Measurements from ENCODE around the gene NLRP5. TPM values are rescaled to one million over a fixed set of nuclear protein-coding genes. Genes with fewer than 3 reads are reported as not detected.

Gene NLRP5
- total and polyA plus RNA-seq, 2 donors from 2014 or later, result not detected

GRCh38 chr19:56069642-56070041 lies 83.1 kb downstream of the NLRP5 start:
- H3K9ac ChIP-seq (ENCODE audit: low read length in 3 of 3), result no peak overlapping the region
- H3K9me3 ChIP-seq (ENCODE audit: control insufficient read depth in 2 of 3, insufficient read depth in 1 of 3, low read length in 3 of 3), result no peaks in the 10 kb centered on the region
- TF ChIP-seq CTCF (IDR thresholded peaks at IDR 0.05; ENCODE audit: borderline replicate concordance, extremely low read depth, insufficient read depth), result no peak
- DNase-seq (no peak), FAIRE-seq (no peak)
- no peak overlapping the region for H3K4me3 ChIP-seq (ENCODE audit: low read length in 3 of 3)
- H3K27me3 ChIP-seq (ENCODE audit: control insufficient read depth, insufficient read depth, low read length), result no peaks in the 10 kb centered on the region
- intact Hi-C loops (cut with DNase I), result loop anchor here (10.0 kb wide), 1 partner anchor 105 kb away; the partner anchor contains the start of gene GALP
- H3K27ac ChIP-seq (ENCODE audit: low read depth in 2 of 2, low read length in 2 of 2), result no peak overlapping the region
- no peaks in the 10 kb centered on the region for H3K36me3 ChIP-seq (ENCODE audit: control insufficient read depth in 2 of 3, insufficient read depth in 3 of 3, low read length in 3 of 3)
- H3K4me1 ChIP-seq (ENCODE audit: control insufficient read depth in 2 of 3, insufficient read depth in 2 of 3, low read depth in 1 of 3, low read length in 3 of 3), result peaks cover 0 to 6% (median 0%) of the 10 kb centered on the region in 3 donors

GRCh38 chr19:56071151-56071550 lies 84.6 kb downstream of the NLRP5 start:
- no peaks in the 10 kb centered on the region for H3K36me3 ChIP-seq (ENCODE audit: control insufficient read depth in 2 of 3, insufficient read depth in 3 of 3, low read length in 3 of 3)
- DNase-seq (no peak), FAIRE-seq (no peak)
- no peaks in the 10 kb centered on the region for H3K27me3 ChIP-seq (ENCODE audit: control insufficient read depth, insufficient read depth, low read length)
- no peak overlapping the region for H3K9ac ChIP-seq (ENCODE audit: low read length in 3 of 3)
- no peak overlapping the region for H3K4me3 ChIP-seq (ENCODE audit: low read length in 3 of 3)
- H3K9me3 ChIP-seq (ENCODE audit: control insufficient read depth in 2 of 3, insufficient read depth in 1 of 3, low read length in 3 of 3), result no peaks in the 10 kb centered on the region
- intact Hi-C loops (cut with DNase I), result loop anchor here (10.0 kb wide), 1 partner anchor 104 kb away; the partner anchor contains the start of gene GALP
- H3K4me1 ChIP-seq (ENCODE audit: control insufficient read depth in 2 of 3, insufficient read depth in 2 of 3, low read depth in 1 of 3, low read length in 3 of 3), result peaks cover 0 to 5% (median 0%) of the 10 kb centered on the region in 3 donors
- TF ChIP-seq CTCF (IDR thresholded peaks at IDR 0.05; ENCODE audit: borderline replicate concordance, extremely low read depth, insufficient read depth), result peak; percentile 2
- no peak overlapping the region for H3K27ac ChIP-seq (ENCODE audit: low read depth in 2 of 2, low read length in 2 of 2)

GRCh38 chr19:56076498-56076897 lies 89.9 kb downstream of the NLRP5 start:
- Histone ChIP-seq H3K4me3 (ENCODE audit: low read length in 3 of 3) (no peak overlapping the region), H3K27ac (ENCODE audit: low read depth in 2 of 2, low read length in 2 of 2) (no peak overlapping the region), H3K9ac (ENCODE audit: low read length in 3 of 3) (no peak overlapping the region), H3K36me3 (ENCODE audit: control insufficient read depth in 2 of 3, insufficient read depth in 3 of 3, low read length in 3 of 3) (no peaks in the 10 kb centered on the region), H3K9me3 (ENCODE audit: control insufficient read depth in 2 of 3, insufficient read depth in 1 of 3, low read length in 3 of 3) (no peaks in the 10 kb centered on the region), H3K4me1 (ENCODE audit: control insufficient read depth in 2 of 3, insufficient read depth in 2 of 3, low read depth in 1 of 3, low read length in 3 of 3) (peaks cover 0 to 8% (median 0%) of the 10 kb centered on the region in 3 donors), H3K27me3 (ENCODE audit: control insufficient read depth, insufficient read depth, low read length) (no peaks in the 10 kb centered on the region)
- intact Hi-C loops (cut with DNase I), result loop anchor here (10.0 kb wide), 1 partner anchor 98 kb away; the partner anchor contains the start of gene GALP
- FAIRE-seq, result peak; percentile 25
- peak; percentile 85 for TF ChIP-seq CTCF (IDR thresholded peaks at IDR 0.05; ENCODE audit: borderline replicate concordance, extremely low read depth, insufficient read depth)
- peak in 3 of 5 donors; percentile 63 to 73 (median 68) for DNase-seq

- Histone ChIP-seq H3K27me3 (ENCODE audit: control insufficient read depth, insufficient read depth, low read length) (no peaks in the 10 kb centered on the region), H3K9ac (ENCODE audit: low read length in 3 of 3) (no peak overlapping the region), H3K27ac (ENCODE audit: low read depth in 2 of 2, low read length in 2 of 2) (no peak overlapping the region), H3K4me3 (ENCODE audit: low read length in 3 of 3) (no peak overlapping the region), H3K4me1 (ENCODE audit: control insufficient read depth in 2 of 3, insufficient read depth in 2 of 3, low read depth in 1 of 3, low read length in 3 of 3) (peaks cover 0 to 8% (median 0%) of the 10 kb centered on the region in 3 donors), H3K9me3 (ENCODE audit: control insufficient read depth in 2 of 3, insufficient read depth in 1 of 3, low read length in 3 of 3) (no peaks in the 10 kb centered on the region), H3K36me3 (ENCODE audit: control insufficient read depth in 2 of 3, insufficient read depth in 3 of 3, low read length in 3 of 3) (no peaks in the 10 kb centered on the region)
- TF ChIP-seq CTCF (IDR thresholded peaks at IDR 0.05; ENCODE audit: borderline replicate concordance, extremely low read depth, insufficient read depth), result no peak
- intact Hi-C loops (cut with DNase I), result loop anchor here (10.0 kb wide), 1 partner anchor 95 kb away; the partner anchor contains the start of gene GALP
- no peak for FAIRE-seq
- DNase-seq, result no peak
Observed at GRCh38 chr19:56079609-56080008, 93.0 kb downstream of the NLRP5 start.

All from kidney (tissue), 14 donors.